Kidney (tissue), 14 donors: ENCODE data around the gene IGFBP5. TPM values are rescaled to one million over a fixed set of nuclear protein-coding genes. Genes with fewer than 3 reads are reported as not detected.

Experiments
- DNase-seq, 5 donors: peaks; one replicate each; pipeline ENCODE4 v3.0.0-alpha.2; 2013 to 2020
- FAIRE-seq: peaks from 2 replicates; lab custom pipeline; 2012; peaks lifted over from hg19 to GRCh38; lab: Jason Lieb, UNC
- H3K27ac ChIP-seq, 2 donors: one replicate each; pipeline ENCODE4 v1.7.0; 2013; ENCODE audit warnings: low read depth in 2 of 2, low read length in 2 of 2, inconsistent platforms in 1 of 2
- H3K27me3 ChIP-seq: one replicate; pipeline ENCODE4 v1.7.1; 2013; ENCODE audit warnings: low read length, inconsistent platforms; ENCODE audit not compliant: control insufficient read depth, insufficient read depth
- H3K36me3 ChIP-seq, 3 donors: one replicate each; pipeline versions ENCODE4 v1.7.0 to v1.7.1; 2013; ENCODE audit warnings: low read length in 3 of 3, control low read depth in 1 of 3, inconsistent platforms in 1 of 3; ENCODE audit not compliant: insufficient read depth in 3 of 3, control insufficient read depth in 2 of 3
- H3K4me1 ChIP-seq, 3 donors: one replicate each; pipeline versions ENCODE4 v1.7.0 to v1.7.1; 2013; ENCODE audit warnings: low read length in 3 of 3, inconsistent platforms in 1 of 3, low read depth in 1 of 3; ENCODE audit not compliant: control insufficient read depth in 2 of 3, insufficient read depth in 2 of 3
- H3K4me3 ChIP-seq, 3 donors: one replicate each; pipeline versions ENCODE4 v1.7.0 to v1.8.1; 2013; ENCODE audit warnings: low read length in 3 of 3, control low read depth in 1 of 3, inconsistent platforms in 1 of 3
- H3K9ac ChIP-seq, 3 donors: one replicate each; pipeline versions ENCODE4 v1.7.0 to v1.7.1; 2013; ENCODE audit warnings: low read length in 3 of 3, control low read depth in 1 of 3, inconsistent platforms in 1 of 3
- H3K9me3 ChIP-seq, 3 donors: one replicate each; pipeline versions ENCODE4 v1.7.0 to v1.7.1; 2013; ENCODE audit warnings: low read length in 3 of 3, control low read depth in 1 of 3, inconsistent platforms in 1 of 3; ENCODE audit not compliant: control insufficient read depth in 2 of 3, insufficient read depth in 1 of 3
- intact Hi-C: fragments of 100-400 bp; cut with DNase I; formaldehyde crosslinking; loops from one replicate; pipeline ENCODE4 v1.11.1; 2022
- polyA plus RNA-seq: library from polyadenylated mRNA; stranded (reverse); fragments of 350-450 nt; fragmentation: Illumina TruSeq; extraction: RNeasy Lipid Tissue Mini Kit (QIAGEN cat#74804); gene quantifications from one replicate; pipeline ENCODE4 v1.2.3, GENCODE V29; 2014; ENCODE audit warnings: low read depth, low replicate concordance; ENCODE audit not compliant: insufficient read depth
- total RNA-seq: library from RNA; stranded (reverse); fragmentation: NEBNext Ultra II Directional; extraction: Animal tissue kit (Norgen Biotek cat#: 25700); gene quantifications from one replicate; pipeline ENCODE4 v1.2.1, GENCODE V29; 2021
- TF ChIP-seq, protein P1 (sequence below): IDR thresholded peaks from 3 replicates; pipeline ENCODE4 v1.5.1; 2012; ENCODE audit warnings: mild to moderate bottlenecking, moderate library complexity, borderline replicate concordance; ENCODE audit not compliant: insufficient read depth; ENCODE audit errors: extremely low read depth
- donor health status: control.
- donor health status: control.
- donor health status: control.
- donor health status: control.
- donor health status: control.
- donor health status: DM: yes; HTN: yes; CAD: no.
- donor health status: Normal renal cell carcinoma (clear cell type).

IGFBP5 gene
- total and polyA plus RNA-seq, 2 donors from 2014 or later, result 362 to 572 TPM

DNA sequence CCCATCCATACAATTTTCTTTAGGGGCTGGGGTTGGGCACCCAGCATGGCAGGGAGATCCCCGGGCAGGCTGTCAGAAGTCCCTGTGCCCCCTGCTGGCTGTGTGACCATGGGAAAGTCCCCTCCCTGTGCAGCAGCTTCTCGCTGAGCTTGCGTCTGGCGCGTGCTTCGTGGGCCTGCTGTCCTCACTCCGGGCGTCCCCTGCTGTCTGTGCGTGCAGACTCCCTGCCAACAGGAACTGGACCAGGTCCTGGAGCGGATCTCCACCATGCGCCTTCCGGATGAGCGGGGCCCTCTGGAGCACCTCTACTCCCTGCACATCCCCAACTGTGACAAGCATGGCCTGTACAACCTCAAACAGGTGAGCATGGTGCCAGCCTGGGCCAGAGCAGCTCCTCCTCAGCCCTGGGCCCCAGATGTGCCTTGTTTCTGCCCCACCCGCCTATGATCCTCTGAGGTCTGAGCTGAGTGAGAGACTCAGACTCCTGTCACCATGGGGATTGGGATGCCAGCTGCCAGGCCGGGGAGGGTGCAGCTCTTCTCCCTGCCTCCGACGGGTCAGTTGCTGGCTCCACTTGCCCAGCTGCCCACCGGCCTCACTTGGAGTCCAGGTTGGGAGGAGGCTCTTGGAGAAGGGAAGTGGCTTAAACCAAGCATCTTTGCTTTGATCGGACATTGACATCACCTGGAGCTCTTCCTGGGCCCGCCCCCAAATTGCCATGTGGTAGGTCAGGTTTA, 33.5 kb downstream of the IGFBP5 start:
- FAIRE-seq, result no peak

DNA sequence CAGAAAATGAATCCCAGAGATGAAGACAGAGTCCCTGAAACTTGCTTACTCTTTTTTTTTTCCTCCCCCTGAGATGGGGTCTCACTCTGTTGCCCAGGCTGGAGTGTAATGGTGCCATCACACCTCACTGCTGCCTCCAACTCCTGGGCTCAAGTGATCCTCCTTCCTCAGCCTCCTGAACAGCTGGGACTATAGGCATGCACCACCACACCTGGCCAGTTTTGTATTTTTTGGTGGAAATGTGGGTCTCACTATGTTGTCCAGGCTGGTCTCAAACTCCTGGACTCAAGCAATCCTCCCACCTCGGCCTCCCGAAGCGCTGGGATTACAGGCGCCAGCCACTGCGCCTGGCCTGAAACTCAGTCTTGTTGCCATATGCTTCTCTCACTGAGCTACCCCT, 34.3 kb downstream of the IGFBP5 start:
- H3K4me3 ChIP-seq, result no peak overlapping the region
- DNase-seq, result no peak
- H3K27ac ChIP-seq, result no peak overlapping the region
- no peaks in the 10 kb centered on the region for H3K27me3 ChIP-seq
- H3K36me3 ChIP-seq, result no peaks in the 10 kb centered on the region
- no peak for FAIRE-seq
- intact Hi-C loops, result no loop called here
- TF ChIP-seq, protein P1, sequence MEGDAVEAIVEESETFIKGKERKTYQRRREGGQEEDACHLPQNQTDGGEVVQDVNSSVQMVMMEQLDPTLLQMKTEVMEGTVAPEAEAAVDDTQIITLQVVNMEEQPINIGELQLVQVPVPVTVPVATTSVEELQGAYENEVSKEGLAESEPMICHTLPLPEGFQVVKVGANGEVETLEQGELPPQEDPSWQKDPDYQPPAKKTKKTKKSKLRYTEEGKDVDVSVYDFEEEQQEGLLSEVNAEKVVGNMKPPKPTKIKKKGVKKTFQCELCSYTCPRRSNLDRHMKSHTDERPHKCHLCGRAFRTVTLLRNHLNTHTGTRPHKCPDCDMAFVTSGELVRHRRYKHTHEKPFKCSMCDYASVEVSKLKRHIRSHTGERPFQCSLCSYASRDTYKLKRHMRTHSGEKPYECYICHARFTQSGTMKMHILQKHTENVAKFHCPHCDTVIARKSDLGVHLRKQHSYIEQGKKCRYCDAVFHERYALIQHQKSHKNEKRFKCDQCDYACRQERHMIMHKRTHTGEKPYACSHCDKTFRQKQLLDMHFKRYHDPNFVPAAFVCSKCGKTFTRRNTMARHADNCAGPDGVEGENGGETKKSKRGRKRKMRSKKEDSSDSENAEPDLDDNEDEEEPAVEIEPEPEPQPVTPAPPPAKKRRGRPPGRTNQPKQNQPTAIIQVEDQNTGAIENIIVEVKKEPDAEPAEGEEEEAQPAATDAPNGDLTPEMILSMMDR, result no peak
- no peak overlapping the region for H3K9ac ChIP-seq
- no peaks in the 10 kb centered on the region for H3K9me3 ChIP-seq
- peaks cover 0 to 3% (median 0%) of the 10 kb centered on the region in 3 donors for H3K4me1 ChIP-seq

More for the DNA sequence above, 33.5 kb downstream of the IGFBP5 start:
- no peak for DNase-seq
- H3K27me3 ChIP-seq, result no peaks in the 10 kb centered on the region
- peaks cover 0 to 3% (median 0%) of the 10 kb centered on the region in 3 donors for H3K4me1 ChIP-seq
- intact Hi-C loops, result no loop called here
- no peak overlapping the region for H3K4me3 ChIP-seq
- no peak overlapping the region for H3K27ac ChIP-seq
- TF ChIP-seq, protein P1, result no peak
- H3K9ac ChIP-seq, result no peak overlapping the region
- no peaks in the 10 kb centered on the region for H3K9me3 ChIP-seq
- no peaks in the 10 kb centered on the region for H3K36me3 ChIP-seq

DNA sequence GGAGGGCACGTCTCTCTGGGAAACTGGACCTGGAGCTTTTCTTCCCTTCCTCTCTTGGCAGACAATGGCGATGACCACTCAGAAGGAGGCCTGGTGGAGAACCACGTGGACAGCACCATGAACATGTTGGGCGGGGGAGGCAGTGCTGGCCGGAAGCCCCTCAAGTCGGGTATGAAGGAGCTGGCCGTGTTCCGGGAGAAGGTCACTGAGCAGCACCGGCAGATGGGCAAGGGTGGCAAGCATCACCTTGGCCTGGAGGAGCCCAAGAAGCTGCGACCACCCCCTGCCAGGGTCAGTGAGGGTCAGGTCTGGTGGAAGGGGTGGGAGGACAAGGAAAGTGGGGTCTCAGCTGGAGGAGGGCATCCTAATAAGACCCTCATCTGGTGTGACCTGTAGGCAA, 34.9 kb downstream of the IGFBP5 start:
- TF ChIP-seq, protein P1, result no peak
- no peaks in the 10 kb centered on the region for H3K36me3 ChIP-seq
- DNase-seq (no peak), FAIRE-seq (no peak)
- no peaks in the 10 kb centered on the region for H3K27me3 ChIP-seq
- H3K4me3 ChIP-seq, result no peak overlapping the region
- no peak overlapping the region for H3K27ac ChIP-seq
- H3K9ac ChIP-seq, result no peak overlapping the region
- H3K4me1 ChIP-seq, result peaks cover 0 to 3% (median 0%) of the 10 kb centered on the region in 3 donors
- no peaks in the 10 kb centered on the region for H3K9me3 ChIP-seq
- intact Hi-C loops, result no loop called here
